ENCODE data around the gene MAVS. TPM values are rescaled to one million over a fixed set of nuclear protein-coding genes. Genes with fewer than 3 reads are reported as not detected.

MAVS gene
- total and polyA plus RNA-seq, 7 donors: 14.0 to 61.3 (median 49.7) TPM

GRCh38 chr20:3916364-3916763 lies 69.7 kb downstream of the MAVS start:
- TF ChIP-seq, protein P1, sequence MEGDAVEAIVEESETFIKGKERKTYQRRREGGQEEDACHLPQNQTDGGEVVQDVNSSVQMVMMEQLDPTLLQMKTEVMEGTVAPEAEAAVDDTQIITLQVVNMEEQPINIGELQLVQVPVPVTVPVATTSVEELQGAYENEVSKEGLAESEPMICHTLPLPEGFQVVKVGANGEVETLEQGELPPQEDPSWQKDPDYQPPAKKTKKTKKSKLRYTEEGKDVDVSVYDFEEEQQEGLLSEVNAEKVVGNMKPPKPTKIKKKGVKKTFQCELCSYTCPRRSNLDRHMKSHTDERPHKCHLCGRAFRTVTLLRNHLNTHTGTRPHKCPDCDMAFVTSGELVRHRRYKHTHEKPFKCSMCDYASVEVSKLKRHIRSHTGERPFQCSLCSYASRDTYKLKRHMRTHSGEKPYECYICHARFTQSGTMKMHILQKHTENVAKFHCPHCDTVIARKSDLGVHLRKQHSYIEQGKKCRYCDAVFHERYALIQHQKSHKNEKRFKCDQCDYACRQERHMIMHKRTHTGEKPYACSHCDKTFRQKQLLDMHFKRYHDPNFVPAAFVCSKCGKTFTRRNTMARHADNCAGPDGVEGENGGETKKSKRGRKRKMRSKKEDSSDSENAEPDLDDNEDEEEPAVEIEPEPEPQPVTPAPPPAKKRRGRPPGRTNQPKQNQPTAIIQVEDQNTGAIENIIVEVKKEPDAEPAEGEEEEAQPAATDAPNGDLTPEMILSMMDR (IDR thresholded peaks at IDR 0.05): no peak
- no peak for DNase-seq
- Histone ChIP-seq H3K9me3 (no peaks in the 10 kb centered on the region), H3K4me3 (no peak overlapping the region), H3K27ac (no peak overlapping the region), H3K36me3 (ENCODE audit: insufficient read depth in 1 of 2, low read depth in 1 of 2) (peaks cover 2 to 80% of the 10 kb centered on the region in 2 donors), H3K27me3 (ENCODE audit: insufficient read depth in 3 of 3, low read length in 2 of 3) (no peaks in the 10 kb centered on the region), H3K4me1 (no peaks in the 10 kb centered on the region)
- ATAC-seq: peak in 1 of 4 donors; percentile 36
- intact Hi-C loops (cut with DNase I): no loop called here
- 60 to 71% (median 65%) methylated on average over 2 of the region's 2 CpGs for WGBS, 3 donors

GRCh38 chr20:3919352-3919751 lies 72.7 kb downstream of the MAVS start:
- peaks cover 0 to 80% of the 10 kb centered on the region in 2 donors for H3K36me3 ChIP-seq (ENCODE audit: insufficient read depth in 1 of 2, low read depth in 1 of 2)
- ATAC-seq (no peak), DNase-seq (no peak)
- intact Hi-C loops (cut with DNase I): no loop called here
- H3K4me1 ChIP-seq: no peaks in the 10 kb centered on the region
- H3K27me3 ChIP-seq (ENCODE audit: insufficient read depth in 3 of 3, low read length in 2 of 3): no peaks in the 10 kb centered on the region
- TF ChIP-seq, protein P1 (IDR thresholded peaks at IDR 0.05): no peak
- no peak overlapping the region for H3K4me3 ChIP-seq
- 95 to 97% (median 96%) methylated on average over 1 of the region's 1 CpG for WGBS, 3 donors
- no peak overlapping the region for H3K27ac ChIP-seq
- no peaks in the 10 kb centered on the region for H3K9me3 ChIP-seq

DNA sequence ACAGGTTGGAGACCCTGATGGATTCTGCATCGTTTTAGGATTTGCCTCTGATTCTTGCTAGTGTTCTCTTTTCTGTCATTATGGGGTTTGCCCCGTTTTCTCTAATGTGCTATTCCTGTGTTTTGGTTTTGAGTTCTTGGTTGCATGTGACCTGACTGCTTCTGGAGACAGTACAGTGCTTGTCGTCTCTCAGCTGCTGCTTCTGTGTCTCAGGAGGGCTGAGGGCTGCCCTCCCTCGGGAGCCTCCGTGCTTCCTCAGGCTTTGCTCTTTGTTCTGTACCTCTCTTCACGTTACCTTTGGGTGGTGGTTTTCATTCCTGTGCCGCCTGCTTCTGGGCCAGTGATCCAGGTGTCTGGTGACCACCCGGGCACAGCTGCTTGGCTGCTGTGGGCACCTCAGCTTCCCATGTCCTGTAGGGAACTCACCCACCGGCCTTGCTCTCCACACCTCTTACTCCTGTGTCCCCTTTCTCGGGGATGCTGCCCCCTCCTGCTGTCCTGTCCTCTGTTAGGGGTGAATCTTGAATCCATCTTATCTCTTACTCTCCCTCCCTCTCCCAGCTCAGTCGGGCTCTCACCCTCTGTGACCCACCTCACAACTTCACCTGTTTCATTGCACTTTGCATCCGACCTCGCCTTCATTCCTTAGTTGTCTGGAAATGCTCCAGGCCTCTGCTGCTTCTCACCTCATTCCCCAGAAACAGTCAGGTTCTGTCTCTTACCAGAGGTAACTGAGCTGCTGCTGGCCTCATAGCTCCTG lies 75.8 kb downstream of the MAVS start:
- TF ChIP-seq, protein P1 (IDR thresholded peaks at IDR 0.05): no peak
- Histone ChIP-seq H3K9me3 (no peaks in the 10 kb centered on the region), H3K36me3 (ENCODE audit: insufficient read depth in 1 of 2, low read depth in 1 of 2) (peaks cover 0 to 79% of the 10 kb centered on the region in 2 donors), H3K27ac (no peak overlapping the region), H3K4me1 (peaks cover under 1% of the 10 kb centered on the region), H3K4me3 (no peak overlapping the region), H3K27me3 (ENCODE audit: insufficient read depth in 3 of 3, low read length in 2 of 3) (no peaks in the 10 kb centered on the region)
- DNase-seq (no peak), ATAC-seq (no peak)
- 75 to 82% (median 80%) methylated on average over 13 of the region's 13 CpGs for WGBS, 3 donors
- intact Hi-C loops (cut with DNase I): no loop called here

DNA sequence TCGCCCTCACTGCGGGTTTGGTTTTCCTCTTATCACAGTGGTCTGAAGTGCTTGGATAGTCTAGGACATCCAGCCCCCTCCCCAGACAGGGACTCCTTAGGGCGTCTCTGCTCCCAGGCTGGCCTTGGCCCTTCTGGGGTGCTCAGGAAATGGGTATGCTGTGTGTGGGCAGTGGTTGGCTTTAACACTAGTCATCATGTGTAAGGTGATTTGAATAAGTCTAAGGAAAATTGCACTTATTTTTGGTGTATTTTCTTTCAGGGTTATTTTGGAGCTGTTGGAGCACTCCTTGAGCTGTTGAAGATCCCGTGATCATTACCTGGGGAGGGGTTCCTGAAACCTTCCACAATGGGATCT lies 76.3 kb downstream of the MAVS start:
- peaks cover 6% of the 10 kb centered on the region for H3K4me1 ChIP-seq
- 94 to 96% (median 95%) methylated on average over 4 of the region's 4 CpGs for WGBS, 3 donors
- H3K36me3 ChIP-seq (ENCODE audit: insufficient read depth in 1 of 2, low read depth in 1 of 2): peaks cover 0 to 75% of the 10 kb centered on the region in 2 donors

More for the DNA sequence above, 76.3 kb downstream of the MAVS start:
- intact Hi-C loops (cut with DNase I): no loop called here
- H3K4me3 ChIP-seq: no peak overlapping the region
- no peaks in the 10 kb centered on the region for H3K27me3 ChIP-seq (ENCODE audit: insufficient read depth in 3 of 3, low read length in 2 of 3)
- no peak for ATAC-seq
- H3K27ac ChIP-seq: no peak overlapping the region
- no peaks in the 10 kb centered on the region for H3K9me3 ChIP-seq
- TF ChIP-seq, protein P1 (IDR thresholded peaks at IDR 0.05): no peak
- no peak for DNase-seq
